RWPE1 (cell line): ENCODE data around the gene ZNF275.
"Not testable (repeated sequence)": the region's sequence is repeated elsewhere in the genome, so short reads cannot be mapped to it uniquely, and the experiment has no call there.

Experiments
- CTCF ChIA-PET: fragments of 350-600 bp; sonication (Branson Sonifier 250); formaldehyde crosslinking; extraction: SDS; loops from one replicate; lab custom pipeline; 2021; lab: Yijun Ruan, JAX
- POLR2A ChIA-PET: fragments of 400-600 bp; formaldehyde crosslinking; extraction: SDS; loops from one replicate; lab custom pipeline; 2020; ENCODE audit warnings: antibody characterized with exemption; ENCODE audit not compliant: low non-redundant PET; lab: Yijun Ruan, JAX
- DNase-seq: peaks from one replicate; pipeline ENCODE4 v3.0.0; 2012; ENCODE audit warnings: low spot score
- H3K27ac ChIP-seq: fragments of 450-650 bp; 2 replicates; pipeline ENCODE4 v1.5.1; 2017
- CTCF ChIP-seq: fragments of 450-650 bp; conservative IDR thresholded peaks from 2 replicates; pipeline ENCODE4 v1.5.1; 2017; ENCODE audit warnings: low read depth, mild to moderate bottlenecking

The ZNF275 gene

GRCh38 chrX:153318811-153319210 is 15.1 kb upstream of the ZNF275 start:
- no peak overlapping the region for H3K27ac ChIP-seq
- DNase-seq = no peak
- ChIA-PET POLR2A (no interaction called here), CTCF (no interaction called here)
- TF ChIP-seq CTCF = no peak

- TF ChIP-seq CTCF = no peak
- no peak for DNase-seq
- no peak overlapping the region for H3K27ac ChIP-seq
- POLR2A ChIA-PET = no interaction called here
- CTCF ChIA-PET = no interaction called here
Measured at GRCh38 chrX:153319295-153320046, 14.5 kb upstream of the ZNF275 start.

- DNase-seq, H3K27ac ChIP-seq, CTCF ChIA-PET, POLR2A ChIA-PET: not testable (repeated sequence)
Measured at GRCh38 chrX:153320047-153320443, 13.9 kb upstream of the ZNF275 start.

GRCh38 chrX:153320555-153321184 is 13.3 kb upstream of the ZNF275 start:
- DNase-seq = no peak
- TF ChIP-seq CTCF = no peak
- no peak overlapping the region for H3K27ac ChIP-seq
- CTCF ChIA-PET = no interaction called here
- POLR2A ChIA-PET = no interaction called here

- POLR2A ChIA-PET = no interaction called here
- no peak for DNase-seq
- CTCF ChIA-PET = no interaction called here
- TF ChIP-seq CTCF = no peak
- no peak within 1 kb of the TSS for H3K27ac ChIP-seq
Measured at GRCh38 chrX:153321381-153322124, 12.4 kb upstream of the ZNF275 start, which contains the start of gene PNMA6F. TSS of gene PNMA6F (minus strand) at chrX:153321767. CDS start at chrX:153320674, 1,093 bp downstream.

GRCh38 chrX:153327561-153327960 is 6.4 kb upstream of the ZNF275 start:
- TF ChIP-seq CTCF = no peak
- CTCF ChIA-PET = no interaction called here
- H3K27ac ChIP-seq = no peak overlapping the region
- no peak for DNase-seq
- POLR2A ChIA-PET = no interaction called here

- DNase-seq = no peak
- POLR2A ChIA-PET = no interaction called here
- TF ChIP-seq CTCF = no peak
- CTCF ChIA-PET = no interaction called here
- H3K27ac ChIP-seq = no peak overlapping the region
Measured at GRCh38 chrX:153333266-153333665, 687 bp upstream of the ZNF275 start.
